GM10266 (cell line): ENCODE data around the gene CATSPER1.

Source experiments
- DNase-seq: peaks from one replicate; pipeline ENCODE4 v3.0.0; 2012; ENCODE audit errors: extremely low spot score
- TF ChIP-seq, protein P1 (sequence below): IDR thresholded peaks from 2 replicates; pipeline ENCODE4 v1.5.1; 2012; ENCODE audit warnings: mild to moderate bottlenecking, low read depth; ENCODE audit not compliant: control insufficient read depth, insufficient read depth; ENCODE audit errors: missing control alignments

Gene CATSPER1

DNA sequence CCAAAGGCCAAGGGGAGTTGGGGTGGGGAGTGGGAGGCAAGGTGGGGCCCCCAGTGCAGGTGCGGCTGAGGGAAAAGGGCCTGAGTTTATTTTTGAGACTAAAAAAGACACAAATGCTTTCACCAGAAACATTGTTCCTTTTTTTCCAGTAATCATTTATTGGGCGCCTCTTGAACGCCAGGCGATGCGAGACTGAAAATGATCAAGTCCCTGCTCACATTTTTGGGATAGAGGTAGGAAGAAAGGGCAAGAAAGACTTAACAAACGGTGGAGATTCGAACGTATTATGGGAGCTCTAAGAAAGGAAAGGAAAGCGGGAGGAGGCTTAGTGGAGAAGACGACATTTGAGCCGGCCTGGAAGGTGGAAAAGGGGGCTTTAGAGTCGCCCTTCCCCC is 25.1 kb upstream of the CATSPER1 start:
- no peak for DNase-seq
- TF ChIP-seq, protein P1, sequence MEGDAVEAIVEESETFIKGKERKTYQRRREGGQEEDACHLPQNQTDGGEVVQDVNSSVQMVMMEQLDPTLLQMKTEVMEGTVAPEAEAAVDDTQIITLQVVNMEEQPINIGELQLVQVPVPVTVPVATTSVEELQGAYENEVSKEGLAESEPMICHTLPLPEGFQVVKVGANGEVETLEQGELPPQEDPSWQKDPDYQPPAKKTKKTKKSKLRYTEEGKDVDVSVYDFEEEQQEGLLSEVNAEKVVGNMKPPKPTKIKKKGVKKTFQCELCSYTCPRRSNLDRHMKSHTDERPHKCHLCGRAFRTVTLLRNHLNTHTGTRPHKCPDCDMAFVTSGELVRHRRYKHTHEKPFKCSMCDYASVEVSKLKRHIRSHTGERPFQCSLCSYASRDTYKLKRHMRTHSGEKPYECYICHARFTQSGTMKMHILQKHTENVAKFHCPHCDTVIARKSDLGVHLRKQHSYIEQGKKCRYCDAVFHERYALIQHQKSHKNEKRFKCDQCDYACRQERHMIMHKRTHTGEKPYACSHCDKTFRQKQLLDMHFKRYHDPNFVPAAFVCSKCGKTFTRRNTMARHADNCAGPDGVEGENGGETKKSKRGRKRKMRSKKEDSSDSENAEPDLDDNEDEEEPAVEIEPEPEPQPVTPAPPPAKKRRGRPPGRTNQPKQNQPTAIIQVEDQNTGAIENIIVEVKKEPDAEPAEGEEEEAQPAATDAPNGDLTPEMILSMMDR, result no peak

DNA sequence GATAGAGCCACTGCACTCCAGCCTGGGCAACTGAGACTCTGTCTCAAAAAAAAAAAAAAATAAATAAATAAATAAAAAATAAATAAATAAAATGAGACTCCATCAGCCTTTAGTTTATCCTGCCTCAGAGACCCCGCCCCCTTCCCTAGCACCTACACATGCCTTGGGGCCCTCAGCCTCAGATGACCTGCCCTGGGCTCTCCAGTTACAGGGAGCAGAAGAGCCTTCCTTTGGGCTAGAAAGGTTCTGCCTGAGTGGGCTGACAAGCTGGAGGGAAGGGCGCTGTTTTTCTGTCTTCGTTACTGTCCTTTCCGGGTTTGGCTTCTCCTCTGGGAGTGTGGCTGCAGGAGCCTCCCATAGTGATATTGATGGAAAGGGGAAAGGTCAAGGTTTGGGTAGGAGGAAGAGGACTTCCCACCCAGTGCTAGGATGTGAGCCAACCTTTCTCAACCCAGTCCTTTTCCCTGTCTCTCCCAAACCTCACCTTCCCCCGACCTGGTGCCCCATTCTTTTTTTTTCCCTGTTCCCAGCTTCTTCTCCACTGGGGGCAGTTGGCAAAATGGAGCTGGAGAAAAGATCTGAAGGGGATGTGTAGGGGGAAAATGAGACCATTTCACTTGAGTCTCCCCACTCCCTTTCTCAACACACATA is 24.4 kb upstream of the CATSPER1 start:
- DNase-seq, result no peak
- TF ChIP-seq, protein P1, result no peak

DNA sequence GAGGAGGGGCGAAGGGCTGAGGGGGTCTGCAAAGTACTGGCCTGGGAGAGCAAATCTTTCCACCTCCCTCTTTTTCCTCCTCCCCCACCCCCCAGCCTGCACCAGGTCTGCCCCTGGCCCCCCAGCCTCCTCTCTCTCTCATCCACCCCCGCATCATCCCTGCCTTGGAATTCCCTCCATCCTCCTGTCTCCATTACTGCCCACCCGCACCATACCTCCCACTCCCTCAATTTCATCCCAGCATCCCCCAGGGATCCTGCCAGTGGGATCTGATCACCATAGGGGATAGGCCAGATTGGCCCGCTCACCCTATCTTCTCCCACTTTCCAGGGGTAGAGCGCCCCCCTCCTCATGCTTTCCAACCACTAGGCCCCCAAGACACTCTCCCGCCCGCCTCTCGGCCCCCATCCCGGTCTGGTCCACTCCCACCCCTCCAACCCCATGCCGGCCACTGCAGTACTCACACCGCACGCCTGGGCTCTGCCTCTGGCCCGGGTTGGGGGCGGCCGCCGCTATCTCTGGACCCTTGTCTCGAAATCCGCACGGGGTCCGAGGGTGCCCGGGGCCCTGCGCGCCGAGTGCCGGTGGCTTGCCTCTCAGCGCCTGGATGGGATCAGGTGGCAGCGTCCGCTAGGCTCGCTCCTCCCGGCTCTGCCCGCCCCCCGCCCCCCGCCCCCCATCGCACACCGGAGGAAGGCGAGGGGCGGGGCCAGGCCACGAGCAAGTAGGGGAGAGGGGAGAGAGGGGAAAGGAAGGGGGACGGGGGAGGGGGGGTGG is 22.5 kb upstream of the CATSPER1 start, which contains the start of gene GAL3ST3:
Gene GAL3ST3, minus strand, starts transcription at position 615 of the 777 bp plus-strand sequence. CDS start 3,746 bp downstream, outside the sequence.
- TF ChIP-seq, protein P1, result no peak
- no peak for DNase-seq

DNA sequence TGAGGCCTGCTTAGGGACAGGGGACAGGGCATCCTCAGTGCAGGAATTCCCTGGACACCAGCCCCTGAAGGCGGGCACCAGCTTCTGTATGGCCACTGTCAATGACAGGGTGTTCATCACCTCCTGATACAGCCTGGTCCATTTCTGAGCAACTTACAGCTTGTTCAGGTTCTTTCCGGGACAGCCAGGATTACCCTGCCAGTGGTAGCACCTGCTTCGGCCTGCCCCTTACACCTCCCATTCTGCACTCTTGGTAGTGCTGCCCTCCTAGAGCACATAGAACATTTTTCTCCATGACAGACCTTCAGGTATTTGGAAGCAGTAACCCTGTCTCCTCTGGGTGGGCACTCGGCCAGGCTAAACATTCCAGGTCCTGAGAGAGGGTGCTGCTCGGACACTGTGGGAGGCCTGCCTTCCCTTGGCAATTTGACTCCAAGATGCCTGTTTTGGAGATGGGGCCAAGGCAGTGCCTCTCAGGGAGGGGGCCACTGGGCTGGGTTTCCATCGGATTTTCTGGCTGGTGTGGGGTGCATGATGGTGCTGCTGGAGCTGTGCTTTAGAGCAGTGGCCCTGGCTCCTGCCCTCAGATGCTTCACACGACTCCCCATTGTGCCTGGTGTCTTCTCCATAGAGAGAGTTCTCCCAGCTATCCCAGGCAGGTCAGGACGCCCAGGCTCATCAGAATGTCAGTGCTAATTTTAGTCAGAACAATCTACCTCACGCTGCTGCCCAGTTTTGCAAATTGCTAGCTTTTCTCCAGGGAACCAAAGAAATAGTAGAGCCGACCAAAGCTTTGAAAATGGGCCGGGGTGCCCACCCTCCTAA is 21.5 kb upstream of the CATSPER1 start:
- TF ChIP-seq, protein P1, result no peak
- DNase-seq, result no peak

DNA sequence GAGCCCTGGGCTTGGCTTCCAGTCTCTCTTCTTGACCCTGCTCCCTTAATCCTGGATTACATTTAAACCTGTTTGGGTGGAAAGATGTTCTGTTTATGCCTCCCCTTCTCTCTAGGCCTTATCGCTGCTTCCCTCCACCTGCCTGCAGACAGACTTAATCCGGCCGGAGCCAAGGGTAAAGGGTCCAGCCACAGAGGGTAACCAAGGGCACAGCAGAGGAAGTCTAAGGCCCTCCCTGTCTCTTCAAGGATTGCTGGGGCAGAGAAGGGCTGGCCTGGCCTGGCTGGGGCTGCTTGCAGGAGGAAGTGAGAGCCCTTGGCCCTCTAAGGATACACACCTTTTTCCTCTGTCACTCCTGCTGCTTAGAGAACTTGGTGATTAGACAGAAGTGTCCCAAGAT is 20.6 kb upstream of the CATSPER1 start:
- DNase-seq, result no peak
- TF ChIP-seq, protein P1, result no peak

DNA sequence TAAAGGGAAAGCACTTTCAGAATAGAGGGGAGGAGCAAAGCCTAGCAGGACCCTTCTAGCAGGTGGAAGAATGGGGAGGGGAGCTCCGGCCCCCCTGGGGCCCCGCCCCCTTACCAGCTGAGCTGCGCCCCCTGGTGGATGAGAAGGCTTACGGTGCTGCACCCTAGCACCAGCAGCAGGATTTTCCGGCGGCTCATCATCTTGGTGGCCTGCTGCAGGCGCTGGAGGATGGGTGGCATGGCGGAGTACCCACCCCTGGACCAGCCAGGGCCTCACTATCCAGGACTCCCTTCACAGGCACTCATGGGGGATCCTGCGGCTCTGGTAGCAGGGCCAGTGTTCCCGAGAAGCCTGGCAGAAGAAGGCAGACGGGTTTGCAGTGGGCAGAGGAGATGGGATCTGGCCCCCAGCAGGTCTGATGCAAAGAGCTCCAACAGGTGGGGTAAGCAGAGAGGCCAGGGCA is 18.9 kb upstream of the CATSPER1 start:
- TF ChIP-seq, protein P1, result peak; percentile 93
- DNase-seq, result peak; percentile 95
